Measurements from ENCODE around the gene RARG.

Gene RARG

GRCh38 chr12:53222806-53223261 is 9.2 kb downstream of the RARG start:
- DNase-seq = no peak

GRCh38 chr12:53222170-53222721 is 9.8 kb downstream of the RARG start:
- peak; percentile 30 for DNase-seq

GRCh38 chr12:53221203-53222080 is 10.6 kb downstream of the RARG start:
- DNase-seq = peak; percentile 68

- DNase-seq = peak; percentile 95
These were observed 11.3 kb downstream of the RARG start for GRCh38 chr12:53220694-53221202.

GRCh38 chr12:53219956-53220693 is 11.9 kb downstream of the RARG start:
- peak; percentile 80 for DNase-seq

- DNase-seq = peak; percentile 55
These were observed 12.6 kb downstream of the RARG start for GRCh38 chr12:53219292-53219955.

- no peak for DNase-seq
These were observed 13.3 kb downstream of the RARG start for GRCh38 chr12:53218551-53219291.

- no peak for DNase-seq
These were observed 14.1 kb downstream of the RARG start for GRCh38 chr12:53217931-53218307.

- DNase-seq = peak; percentile 47
These were observed 14.7 kb downstream of the RARG start for GRCh38 chr12:53217051-53217930.

GRCh38 chr12:53215497-53215896 is 16.5 kb downstream of the RARG start:
- DNase-seq = no peak

GRCh38 chr12:53214687-53215455 is 17.1 kb downstream of the RARG start:
- DNase-seq = no peak

GRCh38 chr12:53214221-53214620 is 17.8 kb downstream of the RARG start:
- DNase-seq = no peak

GRCh38 chr12:53213348-53213747 is 18.7 kb downstream of the RARG start:
- peak; percentile 74 for DNase-seq

GRCh38 chr12:53212931-53213330 is 19.1 kb downstream of the RARG start:
- peak; percentile 53 for DNase-seq

GRCh38 chr12:53211476-53212381 is 20.3 kb downstream of the RARG start:
- DNase-seq = no peak

- DNase-seq = no peak
These were observed 21.2 kb downstream of the RARG start for GRCh38 chr12:53210843-53211242.

GRCh38 chr12:53208877-53209463 is 23.0 kb downstream of the RARG start:
- no peak for DNase-seq

GRCh38 chr12:53208435-53208834 is 23.6 kb downstream of the RARG start:
- DNase-seq = no peak

GRCh38 chr12:53207042-53207441 is 25.0 kb downstream of the RARG start, which contains the start of gene ITGB7:
Gene ITGB7, minus strand, starts transcription at chr12:53207251. Its CDS starts 6,808 bp downstream, at chr12:53200443.
- DNase-seq = no peak

All from EL (cell line).